Activated CD8-positive, alpha-beta T cell treated with anti-CD3 and anti-CD28 coated beads, Interleukin-2, amount 10 ng/mL, durations not matched to agents 7 days and 5 days (primary cell): ENCODE measurements around the gene RIC8B. TPM values are rescaled to one million over a fixed set of nuclear protein-coding genes. Genes with fewer than 3 reads are reported as not detected.

ENCODE experiments used
- ATAC-seq: fragments of 150-1000 bp; cut with Tn5 transposase; one replicate; pipeline ENCODE4 v1.10.0; 2021; ENCODE audit warnings: moderate library complexity
- CTCF ChIA-PET: fragments of 350-600 bp; sonication (Branson Sonifier 250); formaldehyde crosslinking; loops from one replicate; lab custom pipeline; 2021; ENCODE audit warnings: antibody characterized with exemption; lab: Charles Lee
- POLR2A ChIA-PET: fragments of 350-600 bp; sonication (Branson Sonifier 250); formaldehyde crosslinking; loops from one replicate; lab custom pipeline; 2021; ENCODE audit warnings: antibody characterized with exemption; lab: Charles Lee
- DNase-seq: peaks from one replicate; pipeline ENCODE4 v3.0.0-alpha.2; 2020
- H3K27ac Mint-ChIP-seq: one replicate; pipeline ENCODE4 v1.8.0; 2021; ENCODE audit warnings: mild to moderate bottlenecking, mixed read lengths
- H3K27me3 Mint-ChIP-seq: one replicate; pipeline ENCODE4 v1.8.0; 2021; ENCODE audit warnings: low read depth, mixed read lengths
- H3K36me3 Mint-ChIP-seq: one replicate; pipeline ENCODE4 v1.8.0; 2021; ENCODE audit warnings: low read depth, mixed read lengths
- H3K4me1 Mint-ChIP-seq: one replicate; pipeline ENCODE4 v1.8.0; 2021; ENCODE audit warnings: low read depth, mixed read lengths
- H3K4me3 Mint-ChIP-seq: one replicate; pipeline ENCODE4 v1.8.0; 2021; ENCODE audit warnings: mild to moderate bottlenecking, mixed read lengths
- H3K9me3 Mint-ChIP-seq: one replicate; pipeline ENCODE4 v1.8.0; 2022; ENCODE audit warnings: mixed read lengths; ENCODE audit not compliant: insufficient read depth
- total RNA-seq, 2 experiments: library from RNA; stranded (reverse); gene quantifications; one replicate each; pipeline ENCODE4 v1.2.3, GENCODE V29; 2021

The RIC8B gene
- total RNA-seq, 2 experiments from 2014 or later = 15.4 to 18.1 TPM

DNA sequence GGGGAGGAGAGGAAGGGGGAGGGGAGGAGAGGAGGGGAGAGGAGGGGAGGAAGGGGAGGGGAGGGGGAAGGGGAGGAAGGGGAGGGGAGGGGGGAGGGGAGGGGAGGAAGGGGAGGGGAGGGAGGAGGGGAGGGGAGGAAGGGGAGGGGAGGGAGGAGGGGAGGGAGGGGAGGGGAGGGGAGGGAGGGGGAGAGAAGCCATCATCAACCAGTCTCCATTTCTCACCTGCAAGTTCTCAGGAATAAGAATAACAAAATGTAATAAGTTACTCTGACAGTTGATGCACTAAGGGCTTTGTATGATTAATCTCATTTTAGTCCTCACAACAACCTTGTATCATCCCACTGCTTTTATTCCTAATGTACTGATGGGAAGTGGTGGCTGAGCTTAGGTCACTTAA is 122.1 kb downstream of the RIC8B start:
- no peaks in the 10 kb centered on the region for H3K9me3 Mint-ChIP-seq
- no peak overlapping the region for H3K27ac Mint-ChIP-seq
- no peak overlapping the region for H3K4me3 Mint-ChIP-seq
- DNase-seq (no peak), ATAC-seq (no peak)
- peaks cover 13% of the 10 kb centered on the region for H3K4me1 Mint-ChIP-seq
- H3K27me3 Mint-ChIP-seq = peaks cover 17% of the 10 kb centered on the region
- H3K36me3 Mint-ChIP-seq = no peaks in the 10 kb centered on the region
- ChIA-PET CTCF (no interaction called here), POLR2A (no interaction called here)

GRCh38 chr12:106897082-106897481 is 122.6 kb downstream of the RIC8B start:
- ATAC-seq (no peak), DNase-seq (no peak)
- ChIA-PET CTCF (no interaction called here), POLR2A (no interaction called here)
- Mint-ChIP-seq H3K9me3 (no peaks in the 10 kb centered on the region), H3K27ac (no peak overlapping the region), H3K36me3 (no peaks in the 10 kb centered on the region), H3K27me3 (peaks cover 20% of the 10 kb centered on the region), H3K4me1 (peaks cover 13% of the 10 kb centered on the region), H3K4me3 (no peak overlapping the region)

DNA sequence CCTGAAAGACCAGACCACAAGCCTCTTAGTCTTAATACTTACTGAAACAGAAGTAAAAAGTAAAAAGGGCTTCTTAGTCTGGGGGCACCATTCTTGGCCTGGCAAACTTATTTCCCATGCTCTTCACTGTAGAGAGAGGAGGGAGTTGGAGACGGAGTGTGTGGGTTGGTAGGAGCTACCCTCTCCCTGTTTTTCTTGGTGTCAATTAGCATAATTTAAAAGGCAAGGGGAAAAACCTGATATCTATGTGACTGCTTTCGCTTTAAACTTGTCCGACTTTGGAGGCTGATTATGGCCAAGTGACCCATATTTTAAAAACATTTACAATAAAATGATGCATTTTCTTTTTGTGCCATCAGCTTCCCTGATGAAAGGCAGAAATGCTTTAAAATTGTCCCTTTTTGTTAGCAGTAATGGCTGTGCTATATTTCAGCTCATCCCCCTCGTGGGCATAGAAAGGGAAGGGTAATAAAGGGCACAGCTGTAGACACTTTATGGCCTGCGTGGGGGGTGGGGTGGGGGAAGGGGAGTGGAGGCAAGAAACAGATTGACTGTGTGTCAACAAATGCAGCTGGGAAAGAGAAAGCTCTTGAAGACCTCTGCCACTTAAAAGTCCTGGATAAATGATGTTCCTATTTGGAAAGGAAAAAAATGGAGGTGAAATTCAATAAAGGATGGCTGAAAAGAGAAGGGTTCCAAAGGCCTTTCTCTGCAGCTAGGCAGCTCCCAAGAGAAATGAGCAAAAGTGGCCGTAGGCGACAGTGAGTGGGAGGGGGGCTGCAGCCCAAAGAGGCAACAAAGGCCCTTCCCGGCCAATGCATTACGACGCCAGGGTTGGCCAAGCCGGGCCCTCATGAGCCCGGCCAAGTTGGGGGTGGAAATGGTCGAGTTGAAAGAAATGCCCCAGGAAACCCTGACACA is 123.8 kb downstream of the RIC8B start:
- no peak overlapping the region for H3K4me3 Mint-ChIP-seq
- no peaks in the 10 kb centered on the region for H3K36me3 Mint-ChIP-seq
- no peak overlapping the region for H3K27ac Mint-ChIP-seq
- POLR2A ChIA-PET = no interaction called here
- no peaks in the 10 kb centered on the region for H3K9me3 Mint-ChIP-seq
- peaks cover 29% of the 10 kb centered on the region for H3K27me3 Mint-ChIP-seq
- ATAC-seq = no peak
- CTCF ChIA-PET = interaction anchor here (1.2 kb wide), 1 partner anchor 9 kb away, joined by 3 read pairs; no protein-coding TSS in a partner anchor
- no peak for DNase-seq
- peaks cover 19% of the 10 kb centered on the region for H3K4me1 Mint-ChIP-seq

GRCh38 chr12:106900554-106900953 is 126.1 kb downstream of the RIC8B start:
- ATAC-seq = no peak
- DNase-seq = no peak
- H3K4me3 Mint-ChIP-seq = no peak overlapping the region
- no peaks in the 10 kb centered on the region for H3K9me3 Mint-ChIP-seq
- H3K36me3 Mint-ChIP-seq = no peaks in the 10 kb centered on the region
- POLR2A ChIA-PET = no interaction called here
- CTCF ChIA-PET = no interaction called here
- H3K27ac Mint-ChIP-seq = no peak overlapping the region
- peaks cover 37% of the 10 kb centered on the region for H3K27me3 Mint-ChIP-seq
- H3K4me1 Mint-ChIP-seq = peaks cover 24% of the 10 kb centered on the region

GRCh38 chr12:106901276-106901675 is 126.8 kb downstream of the RIC8B start:
- Mint-ChIP-seq H3K27ac (no peak overlapping the region), H3K4me3 (no peak overlapping the region), H3K27me3 (peaks cover 38% of the 10 kb centered on the region), H3K9me3 (no peaks in the 10 kb centered on the region), H3K4me1 (peaks cover 19% of the 10 kb centered on the region), H3K36me3 (no peaks in the 10 kb centered on the region)
- CTCF ChIA-PET = interaction anchor here (1.3 kb wide), 1 partner anchor 543 kb away, joined by 3 read pairs; no protein-coding TSS in a partner anchor
- ATAC-seq (no peak), DNase-seq (no peak)
- POLR2A ChIA-PET = no interaction called here

GRCh38 chr12:106902053-106902452 is 127.6 kb downstream of the RIC8B start:
- POLR2A ChIA-PET = no interaction called here
- CTCF ChIA-PET = interaction anchor here (0.6 to 2.4 kb wide), 4 partner anchors 10 to 591 kb away, joined by 3 to 10 read pairs (median 3); no protein-coding TSS in a partner anchor
- Mint-ChIP-seq H3K4me3 (no peak overlapping the region), H3K9me3 (no peaks in the 10 kb centered on the region), H3K36me3 (no peaks in the 10 kb centered on the region), H3K27me3 (peaks cover 46% of the 10 kb centered on the region), H3K27ac (no peak overlapping the region), H3K4me1 (peaks cover 18% of the 10 kb centered on the region)
- DNase-seq = no peak
- ATAC-seq = no peak

GRCh38 chr12:106903241-106903945 is 128.9 kb downstream of the RIC8B start:
- DNase-seq (peak; percentile 81), ATAC-seq (peak; percentile 100)
- ChIA-PET CTCF (interaction anchor here (1.5 to 2.4 kb wide), 3 partner anchors 12 to 16 kb away, joined by 3 to 10 read pairs (median 5); no protein-coding TSS in a partner anchor), POLR2A (interaction anchor here (1.0 kb wide), 1 partner anchor 21 kb away, joined by 3 read pairs; no protein-coding TSS in a partner anchor)
- peaks cover 19% of the 10 kb centered on the region for H3K4me1 Mint-ChIP-seq
- H3K27me3 Mint-ChIP-seq = peaks cover 40% of the 10 kb centered on the region
- no peaks in the 10 kb centered on the region for H3K9me3 Mint-ChIP-seq
- peak overlapping the region; percentile 52 for H3K4me3 Mint-ChIP-seq
- H3K27ac Mint-ChIP-seq = no peak overlapping the region
- no peaks in the 10 kb centered on the region for H3K36me3 Mint-ChIP-seq

DNA sequence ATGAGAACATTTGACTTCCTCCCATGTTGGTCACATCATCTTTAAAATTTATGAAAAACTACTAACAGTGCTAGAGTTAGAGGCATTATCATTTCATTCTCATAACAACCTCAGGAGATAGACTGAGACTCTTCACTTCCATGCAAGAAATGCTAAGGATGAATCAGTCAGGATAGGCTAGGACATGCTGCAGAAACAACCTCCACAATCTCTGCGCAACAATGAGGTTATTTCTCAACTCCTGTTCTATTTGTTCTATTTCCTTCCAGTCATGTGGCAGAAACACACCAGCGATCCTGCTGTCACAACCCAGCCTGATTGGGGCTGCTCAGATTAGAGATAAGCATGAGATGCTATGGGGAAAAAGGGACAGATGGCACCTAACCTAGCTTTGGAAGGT is 132.2 kb downstream of the RIC8B start:
- no peaks in the 10 kb centered on the region for H3K36me3 Mint-ChIP-seq
- ChIA-PET CTCF (interaction anchor here (0.7 to 6.4 kb wide), 2 partner anchors 13 to 15 kb away, joined by 3 to 50 read pairs; no protein-coding TSS in a partner anchor), POLR2A (no interaction called here)
- H3K27ac Mint-ChIP-seq = no peak overlapping the region
- peaks cover 32% of the 10 kb centered on the region for H3K27me3 Mint-ChIP-seq
- peaks cover 39% of the 10 kb centered on the region for H3K4me1 Mint-ChIP-seq
- no peaks in the 10 kb centered on the region for H3K9me3 Mint-ChIP-seq
- DNase-seq (no peak), ATAC-seq (no peak)
- H3K4me3 Mint-ChIP-seq = no peak overlapping the region

DNA sequence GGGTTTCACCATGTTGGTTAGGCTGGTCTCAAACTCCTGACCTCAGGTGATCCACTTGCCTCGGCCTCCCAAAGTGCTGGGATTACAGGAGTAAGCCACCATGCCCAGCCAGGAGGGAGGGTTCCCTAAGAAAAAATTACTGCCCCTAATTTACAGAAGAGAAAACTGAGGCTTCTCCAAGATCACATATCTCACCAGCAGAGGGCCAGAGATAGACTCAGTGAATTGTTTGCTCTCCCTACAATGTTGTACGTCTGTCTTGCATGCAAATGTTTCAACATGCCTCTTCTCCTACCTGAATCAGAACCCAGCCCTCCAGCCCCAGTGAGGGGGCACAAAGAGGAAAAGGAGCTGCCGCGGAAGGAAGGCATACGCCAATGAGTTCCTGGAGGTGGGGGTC is 132.9 kb downstream of the RIC8B start:
- DNase-seq = no peak
- no peak overlapping the region for H3K27ac Mint-ChIP-seq
- no peak overlapping the region for H3K4me3 Mint-ChIP-seq
- H3K36me3 Mint-ChIP-seq = no peaks in the 10 kb centered on the region
- ChIA-PET POLR2A (no interaction called here), CTCF (interaction anchor here (0.5 to 6.4 kb wide), 6 partner anchors 9 to 402 kb away, joined by 3 to 50 read pairs (median 3); no protein-coding TSS in a partner anchor)
- H3K27me3 Mint-ChIP-seq = peaks cover 27% of the 10 kb centered on the region
- H3K9me3 Mint-ChIP-seq = no peaks in the 10 kb centered on the region
- ATAC-seq = no peak
- peaks cover 44% of the 10 kb centered on the region for H3K4me1 Mint-ChIP-seq

- POLR2A ChIA-PET = no interaction called here
- Mint-ChIP-seq H3K27me3 (peaks cover 23% of the 10 kb centered on the region), H3K27ac (no peak overlapping the region), H3K4me1 (peaks cover 46% of the 10 kb centered on the region), H3K36me3 (no peaks in the 10 kb centered on the region), H3K4me3 (no peak overlapping the region), H3K9me3 (no peaks in the 10 kb centered on the region)
- DNase-seq = no peak
- CTCF ChIA-PET = interaction anchor here (0.5 to 6.4 kb wide), 5 partner anchors 10 to 401 kb away, joined by 3 to 50 read pairs (median 3); no protein-coding TSS in a partner anchor
- ATAC-seq = no peak
These were observed 133.4 kb downstream of the RIC8B start for GRCh38 chr12:106907846-106908245.

- no peak for ATAC-seq
- CTCF ChIA-PET = interaction anchor here (1.0 to 6.4 kb wide), 3 partner anchors 12 to 66 kb away, joined by 3 to 50 read pairs (median 4); no protein-coding TSS in a partner anchor
These were observed 134.1 kb downstream of the RIC8B start for GRCh38 chr12:106908561-106908960.

More at GRCh38 chr12:106908561-106908960, 134.1 kb downstream of the RIC8B start:
- no peaks in the 10 kb centered on the region for H3K9me3 Mint-ChIP-seq
- no peak overlapping the region for H3K4me3 Mint-ChIP-seq
- peaks cover 39% of the 10 kb centered on the region for H3K4me1 Mint-ChIP-seq
- POLR2A ChIA-PET = no interaction called here
- no peaks in the 10 kb centered on the region for H3K36me3 Mint-ChIP-seq
- H3K27ac Mint-ChIP-seq = no peak overlapping the region
- H3K27me3 Mint-ChIP-seq = peaks cover 20% of the 10 kb centered on the region
- no peak for DNase-seq
